Prostate gland (tissue), 2 donors: ENCODE data around the gene RCC1. TPM values are rescaled to one million over a fixed set of nuclear protein-coding genes. Genes with fewer than 3 reads are reported as not detected.
"Not testable (repeated sequence)": the region's sequence is repeated elsewhere in the genome, so short reads cannot be mapped to it uniquely, and the experiment has no call there.

Experiments used
- DNase-seq: peaks from one replicate; pipeline ENCODE4 v3.0.0-alpha.2; 2019; ENCODE audit warnings: low spot score
- H3K27ac ChIP-seq, 2 donors: fragments of 200-600 bp; sonication (generic); 2 replicates each; pipeline ENCODE4 v1.5.1; 2017 to 2019
- H3K27me3 ChIP-seq: fragments of 200-600 bp; sonication (generic); replicated peaks from 2 replicates; pipeline ENCODE4 v1.5.1; 2019; ENCODE audit not compliant: insufficient read depth
- H3K36me3 ChIP-seq, 2 donors: fragments of 200-600 bp; sonication (generic); 1 replicate in 1 of 2; 2 replicates in 1 of 2; pipeline versions ENCODE4 v1.5.1 to v1.8.1; 2017 to 2019
- H3K4me1 ChIP-seq: fragments of 200-600 bp; sonication (generic); replicated peaks from 2 replicates; pipeline ENCODE4 v1.5.1; 2019
- H3K4me3 ChIP-seq, 2 donors: fragments of 200-600 bp; sonication (generic); 2 replicates each; pipeline ENCODE4 v1.5.1; 2017 to 2019
- H3K9me3 ChIP-seq: fragments of 200-600 bp; sonication (generic); 2 replicates; pipeline ENCODE4 v1.5.1; 2017
- CTCF ChIP-seq, 4 experiments: fragments of 200-600 bp in 2 of 4; fragments of 450-650 bp in 2 of 4; sonication (generic) in 2 of 4; IDR thresholded peaks; 1 replicate in 3 of 4; 2 replicates in 1 of 4; pipeline ENCODE4 v1.5.1; 2016 to 2019; ENCODE audit warnings: antibody characterized with exemption in 4 of 4, mild to moderate bottlenecking in 2 of 4, moderate library complexity in 2 of 4
- POLR2A ChIP-seq: fragments of 450-650 bp; IDR thresholded peaks from one replicate; pipeline ENCODE4 v1.6.1; 2016; ENCODE audit warnings: antibody characterized with exemption, mild to moderate bottlenecking
- POLR2AphosphoS5 ChIP-seq: sonication (generic); formaldehyde crosslinking; IDR thresholded peaks from one replicate; pipeline ENCODE4 v1.6.1; 2017; ENCODE audit warnings: antibody characterized with exemption
- WGBS: methylation state at CpG from one replicate; pipeline ENCODE4 v1.1.5; 2018; 5-methylcytosine and 5-hydroxymethylcytosine counted together
- intact Hi-C: fragments of 100-400 bp; cut with DNase I; formaldehyde crosslinking; loops from one replicate; pipeline ENCODE4 v1.14.2; 2022
- total RNA-seq, 2 donors: library from RNA; depleted of rRNA; stranded (reverse); fragments of >200 nt; gene quantifications; one replicate each; pipeline ENCODE4 v1.1.0, GENCODE V29; 2016

The RCC1 gene
- total RNA-seq, 2 donors from 2014 or later, result 13.8 to 18.1 TPM

GRCh38 chr1:28535180-28535579, 29.3 kb downstream of the RCC1 start:
- Histone ChIP-seq H3K27ac (no peak overlapping the region), H3K4me1 (no peaks in the 10 kb centered on the region), H3K36me3 (no peaks in the 10 kb centered on the region), H3K9me3 (no peaks in the 10 kb centered on the region), H3K4me3 (no peak overlapping the region), H3K27me3 (no peaks in the 10 kb centered on the region)
- DNase-seq, result no peak
- intact Hi-C loops, result no loop called here
- 95% methylated on average over 6 of the region's 6 CpGs for WGBS
- TF ChIP-seq POLR2A, result no peak
- TF ChIP-seq CTCF (IDR thresholded peaks at IDR 0.05), result no peak
- no peak for TF ChIP-seq POLR2AphosphoS5

- WGBS, result 88% methylated on average over 8 of the region's 8 CpGs
- H3K27me3 ChIP-seq, result no peaks in the 10 kb centered on the region
- no peaks in the 10 kb centered on the region for H3K9me3 ChIP-seq
- intact Hi-C loops, result no loop called here
- H3K27ac ChIP-seq, result no peak overlapping the region
- TF ChIP-seq POLR2AphosphoS5 (no peak), POLR2A (no peak), CTCF (IDR thresholded peaks at IDR 0.05) (no peak)
- no peaks in the 10 kb centered on the region for H3K36me3 ChIP-seq
- no peak for DNase-seq
- H3K4me3 ChIP-seq, result no peak overlapping the region
- H3K4me1 ChIP-seq, result no peaks in the 10 kb centered on the region
These were observed 31.8 kb downstream of the RCC1 start for GRCh38 chr1:28537457-28538199.

DNA sequence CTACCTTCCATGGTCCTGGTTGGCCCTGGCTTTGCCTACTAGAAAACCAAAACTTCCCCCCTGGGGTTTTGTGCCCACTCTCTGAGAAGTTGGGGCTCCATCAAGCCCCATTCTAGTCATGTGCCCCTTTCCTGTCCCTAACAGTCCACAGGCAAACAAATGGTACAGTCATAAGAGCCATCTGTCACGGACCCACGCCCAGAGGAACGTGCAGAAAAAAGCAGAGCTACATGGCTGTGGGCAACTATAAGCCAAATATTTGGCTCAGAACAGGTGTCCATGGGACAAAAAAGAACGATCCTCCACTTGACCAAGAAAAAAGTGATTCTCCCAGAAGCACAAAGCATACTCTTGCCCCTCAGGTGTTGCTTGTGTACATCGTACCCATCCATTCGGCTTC, 32.4 kb downstream of the RCC1 start:
- no peaks in the 10 kb centered on the region for H3K27me3 ChIP-seq
- TF ChIP-seq POLR2AphosphoS5 (no peak), POLR2A (no peak), CTCF (IDR thresholded peaks at IDR 0.05) (no peak)
- intact Hi-C loops, result no loop called here
- no peak overlapping the region for H3K4me3 ChIP-seq
- DNase-seq, result no peak
- WGBS, result 88% methylated on average over 6 of the region's 6 CpGs
- H3K27ac ChIP-seq, result no peak overlapping the region
- H3K36me3 ChIP-seq, result no peaks in the 10 kb centered on the region
- no peaks in the 10 kb centered on the region for H3K4me1 ChIP-seq
- H3K9me3 ChIP-seq, result no peaks in the 10 kb centered on the region

DNA sequence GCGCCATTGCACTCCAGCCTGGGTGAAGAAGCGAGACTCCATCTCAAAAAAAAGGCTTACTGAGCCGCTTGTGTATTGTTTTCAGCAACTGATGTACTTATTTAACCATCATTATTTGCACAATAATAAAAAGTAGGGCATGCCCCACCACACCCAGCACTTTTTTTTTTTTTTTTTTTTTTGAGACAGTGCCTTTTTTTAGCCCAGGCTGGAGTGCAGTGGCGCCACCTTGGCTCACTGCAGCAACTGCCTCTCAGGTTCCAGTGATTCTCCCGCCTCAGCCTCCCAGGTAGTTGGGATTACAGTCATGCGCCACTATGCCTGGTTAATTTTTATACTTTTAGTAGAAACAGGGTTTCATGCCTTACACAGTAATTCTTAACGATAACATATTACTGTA, 34.8 kb downstream of the RCC1 start:
- Histone ChIP-seq H3K4me3 (no peak overlapping the region), H3K9me3 (no peaks in the 10 kb centered on the region), H3K4me1 (no peaks in the 10 kb centered on the region), H3K27ac (no peak overlapping the region), H3K27me3 (no peaks in the 10 kb centered on the region), H3K36me3 (no peaks in the 10 kb centered on the region)
- TF ChIP-seq CTCF (IDR thresholded peaks at IDR 0.05) (no peak), POLR2A (no peak), POLR2AphosphoS5 (no peak)
- DNase-seq, result no peak
- intact Hi-C loops, result no loop called here
- WGBS, result 91% methylated on average over 7 of the region's 7 CpGs

GRCh38 chr1:28541414-28542015, 35.7 kb downstream of the RCC1 start:
- H3K4me3 ChIP-seq, H3K27ac ChIP-seq, H3K36me3 ChIP-seq, H3K27me3 ChIP-seq, DNase-seq, H3K9me3 ChIP-seq, H3K4me1 ChIP-seq, intact Hi-C loops: not testable (repeated sequence)
- WGBS, result 75% methylated on average over 8 of the region's 8 CpGs
